ENCODE data around the gene SOWAHB.
"Not testable (repeated sequence)": the region's sequence is repeated elsewhere in the genome, so short reads cannot be mapped to it uniquely, and the experiment has no call there.

The SOWAHB gene

GRCh38 chr4:76895619-76896018, 2.3 kb downstream of the SOWAHB start:
- DNase-seq, result no peak

- no peak for DNase-seq
These were observed 3.2 kb downstream of the SOWAHB start for GRCh38 chr4:76894537-76895255.

- DNase-seq, result no peak
These were observed 5.3 kb downstream of the SOWAHB start for GRCh38 chr4:76892601-76893000.

- no peak for DNase-seq
These were observed 5.9 kb downstream of the SOWAHB start for GRCh38 chr4:76892001-76892400.

GRCh38 chr4:76886848-76887441, 11.0 kb downstream of the SOWAHB start:
- DNase-seq, result no peak

GRCh38 chr4:76886214-76886613, 11.7 kb downstream of the SOWAHB start:
- DNase-seq, result no peak

GRCh38 chr4:76883147-76883546, 14.8 kb downstream of the SOWAHB start:
- no peak for DNase-seq

- no peak for DNase-seq
These were observed 15.3 kb downstream of the SOWAHB start for GRCh38 chr4:76882630-76883029.

GRCh38 chr4:76881375-76881774, 16.6 kb downstream of the SOWAHB start:
- DNase-seq, result no peak

GRCh38 chr4:76879731-76880364, 18.1 kb downstream of the SOWAHB start:
- no peak for DNase-seq

GRCh38 chr4:76878641-76879165, 19.2 kb downstream of the SOWAHB start:
- DNase-seq, result not testable (repeated sequence)

- DNase-seq, result no peak
These were observed 23.8 kb downstream of the SOWAHB start for GRCh38 chr4:76874176-76874575.

GRCh38 chr4:76873495-76873894, 24.4 kb downstream of the SOWAHB start:
- no peak for DNase-seq

- no peak for DNase-seq
These were observed 25.4 kb downstream of the SOWAHB start for GRCh38 chr4:76872556-76872955.

- DNase-seq, result not testable (repeated sequence)
These were observed 29.2 kb downstream of the SOWAHB start for GRCh38 chr4:76868780-76869179.

- DNase-seq, result no peak
These were observed 29.9 kb downstream of the SOWAHB start for GRCh38 chr4:76867880-76868655.

GRCh38 chr4:76867377-76867776, 30.6 kb downstream of the SOWAHB start:
- DNase-seq, result no peak

- DNase-seq, result no peak
These were observed 31.3 kb downstream of the SOWAHB start for GRCh38 chr4:76866641-76867040.

- DNase-seq, result no peak
These were observed 39.6 kb downstream of the SOWAHB start for GRCh38 chr4:76858319-76858718.

GRCh38 chr4:76857074-76857409, 40.9 kb downstream of the SOWAHB start:
- DNase-seq, result no peak

- DNase-seq, result no peak
These were observed 41.5 kb downstream of the SOWAHB start for GRCh38 chr4:76856243-76857073.

- DNase-seq, result no peak
These were observed 43.1 kb downstream of the SOWAHB start for GRCh38 chr4:76854858-76855257.
